22Rv1 (cell line): ENCODE measurements around the gene BCO2.
"Not testable (repeated sequence)": the region's sequence is repeated elsewhere in the genome, so short reads cannot be mapped to it uniquely, and the experiment has no call there.

Experiments
- H3K27ac ChIP-seq: fragments of 450-650 bp; 2 replicates; pipeline ENCODE4 v1.5.1; 2017
- ZFX ChIP-seq: fragments of 450-650 bp; IDR thresholded peaks from 2 replicates; pipeline ENCODE4 v1.6.1; 2017; ENCODE audit warnings: antibody characterized with exemption, borderline replicate concordance
- TF ChIP-seq, protein P1 (sequence below): fragments of 450-650 bp; IDR thresholded peaks from 2 replicates; pipeline ENCODE4 v1.5.1; 2017; ENCODE audit warnings: mild to moderate bottlenecking

The BCO2 gene

GRCh38 chr11:112150517-112150916 is 24.8 kb upstream of the BCO2 start:
- TF ChIP-seq, protein P1, sequence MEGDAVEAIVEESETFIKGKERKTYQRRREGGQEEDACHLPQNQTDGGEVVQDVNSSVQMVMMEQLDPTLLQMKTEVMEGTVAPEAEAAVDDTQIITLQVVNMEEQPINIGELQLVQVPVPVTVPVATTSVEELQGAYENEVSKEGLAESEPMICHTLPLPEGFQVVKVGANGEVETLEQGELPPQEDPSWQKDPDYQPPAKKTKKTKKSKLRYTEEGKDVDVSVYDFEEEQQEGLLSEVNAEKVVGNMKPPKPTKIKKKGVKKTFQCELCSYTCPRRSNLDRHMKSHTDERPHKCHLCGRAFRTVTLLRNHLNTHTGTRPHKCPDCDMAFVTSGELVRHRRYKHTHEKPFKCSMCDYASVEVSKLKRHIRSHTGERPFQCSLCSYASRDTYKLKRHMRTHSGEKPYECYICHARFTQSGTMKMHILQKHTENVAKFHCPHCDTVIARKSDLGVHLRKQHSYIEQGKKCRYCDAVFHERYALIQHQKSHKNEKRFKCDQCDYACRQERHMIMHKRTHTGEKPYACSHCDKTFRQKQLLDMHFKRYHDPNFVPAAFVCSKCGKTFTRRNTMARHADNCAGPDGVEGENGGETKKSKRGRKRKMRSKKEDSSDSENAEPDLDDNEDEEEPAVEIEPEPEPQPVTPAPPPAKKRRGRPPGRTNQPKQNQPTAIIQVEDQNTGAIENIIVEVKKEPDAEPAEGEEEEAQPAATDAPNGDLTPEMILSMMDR: no peak
- TF ChIP-seq ZFX: no peak
- H3K27ac ChIP-seq: no peak overlapping the region

DNA sequence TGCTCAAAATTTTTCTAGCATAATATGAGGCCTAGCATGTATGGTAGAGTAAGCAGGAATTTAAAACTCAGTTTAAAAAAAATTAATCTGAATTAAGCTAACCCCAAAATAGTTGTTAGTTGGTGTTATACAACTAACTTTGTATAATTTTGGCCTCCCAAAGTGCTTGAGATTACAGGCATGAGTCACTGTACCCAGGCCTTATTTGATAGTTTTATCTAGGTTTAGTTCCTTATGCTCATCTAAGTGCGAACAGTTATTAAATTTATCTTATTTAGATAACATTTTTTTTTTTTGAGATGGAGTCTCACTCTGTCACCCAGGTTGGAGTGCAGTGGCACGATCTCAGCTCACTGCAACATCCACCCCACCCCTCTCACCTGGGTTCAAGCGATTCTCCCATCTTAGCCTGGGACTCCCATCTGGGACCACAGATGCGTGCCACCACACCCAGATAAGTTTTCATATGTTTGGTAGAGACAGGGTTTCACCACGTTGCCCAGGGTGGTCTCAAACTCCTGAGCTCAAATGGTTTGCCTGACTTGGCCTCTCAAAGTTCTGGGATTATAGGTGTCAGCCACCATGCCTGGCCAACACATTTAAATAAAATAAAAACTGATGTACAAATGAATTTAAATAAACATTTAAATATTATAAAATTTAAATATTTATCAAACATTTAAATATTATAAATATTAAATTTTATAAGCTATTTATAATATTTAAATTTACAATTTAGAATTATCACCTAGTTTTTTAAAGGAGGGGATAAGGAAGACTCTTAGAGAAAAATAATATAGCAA is 19.0 kb upstream of the BCO2 start:
- no peak overlapping the region for H3K27ac ChIP-seq
- TF ChIP-seq, protein P1: no peak
- no peak for TF ChIP-seq ZFX

- H3K27ac ChIP-seq: no peak overlapping the region
- TF ChIP-seq, protein P1: no peak
- TF ChIP-seq ZFX: no peak
Measured at GRCh38 chr11:112156956-112157766, 18.2 kb upstream of the BCO2 start.

DNA sequence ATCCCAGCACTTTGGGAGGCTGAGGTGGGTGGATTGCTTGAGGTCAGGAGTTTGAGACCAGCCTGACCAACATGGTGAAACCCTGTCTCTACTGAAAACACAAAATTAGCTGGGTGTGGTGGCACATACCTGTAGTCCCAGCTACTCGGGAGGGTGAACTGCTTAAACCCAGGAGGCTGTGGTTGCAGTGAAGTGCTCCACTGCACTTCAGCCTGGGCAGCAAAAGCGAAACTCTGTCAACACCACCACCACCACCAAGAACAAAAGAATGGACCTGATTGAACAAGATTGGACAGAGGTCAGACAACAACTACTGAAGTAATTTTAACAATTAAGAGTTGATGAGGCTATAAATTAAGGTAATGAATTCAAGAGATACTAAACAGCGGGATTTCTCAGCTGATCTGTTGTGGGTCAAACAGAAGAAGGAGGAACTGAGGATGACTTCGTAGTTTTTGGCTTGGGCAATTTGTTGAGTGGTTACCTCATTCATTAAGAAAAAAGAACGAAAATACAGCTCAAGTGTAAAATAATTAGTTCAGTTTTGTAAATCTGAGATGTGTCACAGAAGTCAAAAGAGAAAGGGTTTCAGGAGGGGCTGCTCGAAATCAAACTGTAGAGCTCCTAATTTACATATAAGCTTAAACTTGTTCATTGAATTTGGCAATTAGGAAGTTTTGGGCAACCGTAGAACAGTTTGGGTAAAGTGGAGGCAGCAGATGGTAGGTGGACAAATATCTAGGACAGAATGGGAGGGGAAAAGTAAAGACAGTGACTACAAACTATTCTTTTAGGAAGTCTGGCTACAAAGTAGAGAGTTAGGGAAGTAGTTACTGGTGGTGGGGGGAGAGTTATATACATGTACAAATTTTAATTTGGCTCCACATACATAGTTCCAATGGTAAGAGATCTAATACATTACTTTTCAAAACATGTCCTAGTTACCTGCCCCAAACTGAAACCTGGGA is 15.9 kb upstream of the BCO2 start:
- H3K27ac ChIP-seq: no peak overlapping the region
- no peak for TF ChIP-seq ZFX
- TF ChIP-seq, protein P1: no peak

GRCh38 chr11:112160091-112160848 is 15.0 kb upstream of the BCO2 start:
- no peak for TF ChIP-seq ZFX
- H3K27ac ChIP-seq: no peak overlapping the region

DNA sequence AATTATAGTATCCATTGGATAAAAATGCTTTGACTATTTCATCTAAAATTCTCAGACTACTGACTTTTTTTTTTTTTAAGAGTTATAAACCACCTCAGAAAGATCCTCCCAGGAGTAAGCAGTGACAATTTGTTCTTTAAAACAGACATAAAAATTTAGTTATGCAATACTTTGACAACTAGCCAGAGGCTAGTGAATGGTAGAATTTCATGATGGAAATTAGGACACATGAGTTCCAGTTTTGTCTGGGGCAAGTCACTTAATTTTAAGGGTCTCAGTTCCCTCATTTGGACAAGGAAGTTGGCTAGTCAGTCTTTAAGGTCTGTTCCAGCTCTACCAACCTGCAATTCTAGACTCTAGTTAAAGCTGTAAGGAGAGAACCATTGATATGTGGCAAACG is 14.3 kb upstream of the BCO2 start:
- H3K27ac ChIP-seq: no peak overlapping the region

GRCh38 chr11:112162200-112162599 is 13.1 kb upstream of the BCO2 start:
- H3K27ac ChIP-seq: not testable (repeated sequence)

More for the DNA sequence above, 14.3 kb upstream of the BCO2 start:
- no peak for TF ChIP-seq ZFX
- TF ChIP-seq, protein P1: no peak
